Activated T-cell treated with anti-CD3 and anti-CD28 coated beads for 48 hours (primary cell): ENCODE results near the gene ZNG1A.
"Not testable (repeated sequence)": the region's sequence is repeated elsewhere in the genome, so short reads cannot be mapped to it uniquely, and the experiment has no call there.

ENCODE experiments used
- DNase-seq: peaks from one replicate; pipeline ENCODE4 v3.0.0-alpha.2; 2020; ENCODE audit warnings: low read depth

Gene ZNG1A

DNA sequence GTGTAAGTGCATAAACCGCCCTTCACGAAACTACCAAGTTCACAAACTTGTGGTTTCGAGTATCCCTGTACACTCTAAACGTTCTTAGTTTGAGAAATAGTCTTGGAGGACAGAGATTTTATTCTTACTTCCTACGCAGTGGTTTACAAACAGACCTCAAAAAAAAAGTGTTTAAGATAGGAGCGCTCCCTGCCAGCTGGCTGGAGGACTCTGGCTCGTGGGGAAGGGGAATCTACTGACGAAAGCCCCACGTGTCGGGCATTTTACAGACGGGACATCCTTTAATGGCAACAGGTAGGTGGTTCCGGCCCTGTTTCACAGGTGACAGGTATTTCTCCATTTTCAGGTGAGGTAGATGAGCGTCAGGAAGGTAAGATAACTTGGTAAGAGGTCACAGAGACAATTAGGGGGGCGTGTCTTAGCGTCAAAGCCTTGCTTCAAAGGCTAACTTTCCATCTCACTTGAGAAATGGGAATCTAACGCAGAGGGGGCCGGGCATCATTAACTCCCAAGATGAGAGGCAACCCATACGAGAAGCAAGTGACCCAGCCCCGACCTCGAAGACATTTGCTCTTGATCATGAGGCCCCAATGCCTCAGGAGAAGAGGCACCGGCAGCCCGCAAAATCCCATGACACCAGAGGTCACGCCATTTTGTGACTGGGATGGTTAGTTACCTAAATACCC, 573 bp downstream of the ZNG1A start:
- not testable (repeated sequence) for DNase-seq

DNA sequence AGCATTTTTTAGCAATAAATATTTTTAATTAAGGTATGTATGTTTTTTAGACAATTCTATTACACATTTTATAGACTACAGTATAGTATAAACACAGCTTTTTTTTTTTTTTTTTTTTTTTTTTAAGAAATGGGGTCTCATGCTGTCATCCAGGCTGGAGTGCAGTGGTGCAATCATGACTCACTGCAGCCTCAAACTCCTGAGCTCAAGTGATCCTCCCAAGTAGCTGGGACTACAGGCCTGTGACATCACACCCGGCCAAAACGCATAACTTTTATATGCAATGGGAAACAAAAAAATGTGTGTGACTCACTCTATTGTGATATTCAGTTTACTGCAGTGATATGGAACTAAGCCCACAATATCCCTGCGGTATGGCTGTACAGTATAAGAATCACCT, 9.1 kb downstream of the ZNG1A start:
- not testable (repeated sequence) for DNase-seq

DNA sequence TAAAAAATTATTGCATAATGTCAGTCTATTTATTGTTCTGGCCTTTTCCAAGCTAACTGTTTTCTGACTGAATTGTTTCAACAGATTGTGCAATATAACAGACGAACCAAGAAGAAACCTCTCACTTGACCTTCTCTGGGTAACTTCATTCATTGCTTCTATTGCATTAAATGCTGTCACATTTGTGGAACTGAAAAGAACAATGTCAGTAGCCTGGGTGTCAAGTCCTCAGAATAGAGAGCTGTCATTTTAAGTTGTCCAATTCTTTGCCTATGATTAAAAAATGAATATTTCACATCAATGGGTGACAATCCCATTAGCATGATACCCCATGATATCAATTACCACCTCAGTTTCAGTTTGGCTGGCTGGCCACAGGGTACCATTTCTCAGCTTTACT, 19.0 kb downstream of the ZNG1A start:
- not testable (repeated sequence) for DNase-seq

- not testable (repeated sequence) for DNase-seq
Measured at GRCh38 chr9:151173-151572, 27.7 kb downstream of the ZNG1A start.

DNA sequence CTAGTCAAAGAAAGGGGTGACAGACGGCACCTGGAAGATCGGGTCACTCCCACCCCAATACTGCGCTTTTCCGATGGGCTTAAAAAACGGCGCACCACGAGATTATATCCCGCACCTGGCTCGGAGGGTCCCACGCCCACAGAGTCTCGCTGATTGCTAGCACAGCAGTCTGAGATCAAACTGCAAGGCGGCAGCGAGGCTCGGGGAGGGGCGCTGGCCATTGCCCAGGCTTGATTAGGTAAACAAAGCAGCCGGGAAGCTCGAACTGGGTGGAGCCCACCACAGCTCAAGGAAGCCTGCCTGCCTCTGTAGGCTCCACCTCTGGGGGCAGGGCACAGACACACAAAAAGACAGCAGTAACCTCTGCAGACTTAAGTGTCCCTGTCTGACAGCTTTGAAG, 39.0 kb downstream of the ZNG1A start:
- not testable (repeated sequence) for DNase-seq

DNA sequence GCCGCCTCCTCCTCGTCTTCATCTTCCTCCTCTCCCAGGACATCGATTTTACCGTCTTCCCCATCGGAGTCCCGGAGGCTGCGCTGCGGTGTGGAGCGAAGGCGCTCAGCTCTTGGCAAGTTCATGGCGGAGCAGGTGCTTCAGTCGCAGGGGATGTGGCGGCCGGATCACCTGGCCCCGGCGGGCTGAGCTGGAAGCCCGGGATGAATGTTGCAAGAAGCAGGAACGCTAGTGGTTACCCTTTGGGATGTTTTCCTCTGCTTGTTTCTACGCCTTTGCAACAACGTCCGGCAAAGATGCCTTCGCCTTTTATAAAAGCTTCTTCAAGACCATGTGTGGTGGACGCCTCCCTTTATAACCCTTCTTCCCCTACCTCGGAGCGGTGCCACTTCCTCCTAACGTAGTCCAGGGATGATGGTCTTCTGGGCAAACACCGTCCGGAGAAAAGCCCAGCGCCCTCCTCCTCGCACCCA, 60.8 kb downstream of the ZNG1A start, which contains the start of gene FOXD4:
Gene FOXD4 (minus strand): TSS at position 423 of the 473 bp plus-strand sequence. CDS start 298 bp downstream, at position 125.
- not testable (repeated sequence) for DNase-seq

GRCh38 chr9:117144-117994, 61.5 kb downstream of the ZNG1A start:
- not testable (repeated sequence) for DNase-seq

- not testable (repeated sequence) for DNase-seq
Measured at GRCh38 chr9:116239-117077, 62.4 kb downstream of the ZNG1A start.

GRCh38 chr9:115118-115451, 63.8 kb downstream of the ZNG1A start:
- DNase-seq = not testable (repeated sequence)

DNA sequence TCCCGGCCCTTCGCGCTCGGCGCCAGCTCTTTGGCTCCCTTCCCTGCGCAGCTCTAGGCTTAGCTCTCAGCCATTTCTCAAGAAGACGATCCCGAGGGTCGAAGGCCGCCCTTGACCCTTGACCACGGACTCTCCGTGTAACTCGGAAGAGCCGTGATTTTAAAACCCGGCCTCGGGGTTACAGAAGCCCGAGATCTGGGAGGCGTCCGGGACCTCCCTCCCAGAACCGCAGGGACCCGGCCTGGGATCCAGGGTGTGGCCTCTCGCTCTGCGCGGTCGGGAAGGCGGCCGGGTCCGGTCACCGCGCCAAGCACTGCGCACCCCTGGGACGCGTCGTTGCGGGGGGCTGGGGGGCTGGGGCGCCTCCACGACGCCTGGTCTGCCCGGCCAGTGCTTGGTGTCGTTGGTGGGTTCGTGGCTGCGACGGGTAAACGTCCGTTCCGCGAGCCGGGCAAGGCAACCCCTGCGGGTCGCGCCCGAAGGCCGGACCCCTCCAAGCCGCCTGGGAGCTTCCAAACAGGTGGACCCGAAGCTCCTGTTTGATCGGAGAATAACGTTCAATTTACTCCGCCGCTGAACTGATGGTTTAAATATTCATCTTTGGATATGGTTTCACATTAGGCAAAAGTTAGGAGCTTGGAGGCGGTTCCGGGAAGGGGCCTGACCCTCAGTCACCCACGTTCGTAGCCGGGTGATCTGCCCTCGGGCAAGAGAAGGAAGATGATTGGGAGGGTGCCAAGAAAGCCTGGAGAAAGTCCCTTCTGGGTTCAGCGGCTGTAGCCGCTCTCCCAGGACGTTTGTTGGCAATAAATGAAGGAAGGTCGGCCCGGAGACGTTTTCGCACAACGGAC, 64.4 kb downstream of the ZNG1A start:
- DNase-seq = not testable (repeated sequence)

DNA sequence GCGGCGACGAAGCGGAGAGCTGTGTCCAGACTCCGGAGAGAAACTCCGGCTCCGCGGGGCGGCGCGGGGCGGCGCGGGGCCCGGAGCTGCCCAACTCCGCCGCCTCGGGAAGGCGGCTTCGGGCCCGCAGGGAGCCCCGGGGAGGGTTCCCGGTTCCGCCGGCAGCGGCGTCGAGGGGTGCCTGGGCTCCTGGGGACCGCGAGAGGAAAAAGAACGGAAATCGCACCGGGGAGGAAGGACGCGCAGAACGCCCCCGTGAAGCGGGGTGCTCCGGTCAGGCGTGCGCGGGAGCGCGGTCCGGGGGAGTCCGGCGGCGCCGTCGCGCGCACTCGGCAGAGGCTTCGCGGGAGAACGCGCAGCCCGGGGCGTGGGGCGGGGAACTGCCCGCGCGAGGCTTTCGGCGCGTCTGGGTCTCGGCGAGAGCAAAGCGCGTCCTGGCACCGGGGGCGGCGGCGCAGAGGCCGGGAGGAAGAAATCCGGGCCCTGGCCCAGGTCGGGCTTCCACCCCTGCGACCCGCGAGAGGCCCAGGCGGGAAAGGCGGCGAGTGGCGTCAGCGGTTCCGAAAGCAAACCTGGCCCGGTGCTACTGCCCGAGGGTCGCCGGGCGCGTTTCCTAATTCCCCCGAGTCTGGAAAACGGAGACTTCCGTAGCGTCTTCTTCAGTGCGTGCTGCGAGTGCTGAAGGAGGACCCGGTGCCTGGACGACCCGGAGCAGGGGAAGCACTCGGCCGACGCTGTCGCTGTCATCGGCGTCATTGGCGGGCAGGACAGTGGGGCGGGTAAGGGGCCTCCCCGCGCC, 65.2 kb downstream of the ZNG1A start:
- not testable (repeated sequence) for DNase-seq

DNA sequence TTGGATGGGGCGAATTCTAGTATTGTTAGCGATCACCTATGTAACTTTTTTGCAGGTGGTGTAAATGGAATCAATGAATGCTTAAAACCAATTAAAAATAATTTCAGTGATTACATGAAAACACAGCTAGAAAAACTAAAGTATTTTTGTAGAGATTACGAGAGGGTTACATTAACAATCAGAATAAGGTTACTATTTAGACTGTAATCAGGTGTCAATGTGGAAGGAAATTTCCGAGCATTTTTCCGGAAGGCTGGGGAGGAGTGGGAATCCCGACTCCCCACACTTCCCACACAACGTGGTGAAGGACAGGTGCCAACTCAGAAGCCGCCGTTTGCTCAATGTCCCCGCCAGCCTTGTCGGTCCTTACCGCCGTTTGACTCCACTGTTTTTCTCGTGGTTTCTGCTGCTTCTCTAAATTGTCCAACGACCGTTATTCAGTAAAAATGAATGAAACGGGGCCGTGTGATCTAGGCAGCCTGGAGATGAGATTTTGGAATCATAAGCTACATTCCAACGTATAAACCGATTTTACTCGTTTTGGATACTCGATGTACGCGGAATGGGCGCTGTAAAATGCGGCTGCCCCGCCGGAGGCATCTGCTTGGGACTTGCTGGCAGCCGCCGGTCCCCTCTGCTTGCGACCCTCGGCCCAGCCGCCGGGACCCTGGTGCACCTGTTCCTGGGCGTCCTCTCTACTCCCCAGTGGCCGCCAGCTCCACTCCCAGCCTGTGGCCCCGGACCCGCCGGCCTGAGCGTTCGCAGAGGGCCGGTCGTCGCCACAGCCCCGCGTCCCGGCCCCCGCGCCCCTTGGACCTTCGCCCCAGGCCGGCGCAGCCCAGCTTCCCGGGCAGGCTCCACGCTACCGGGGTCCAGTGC, 66.0 kb downstream of the ZNG1A start:
- DNase-seq = not testable (repeated sequence)

- DNase-seq = not testable (repeated sequence)
Measured at GRCh38 chr9:110672-111071, 68.2 kb downstream of the ZNG1A start.

- DNase-seq = not testable (repeated sequence)
Measured at GRCh38 chr9:109540-109939, 69.3 kb downstream of the ZNG1A start.

DNA sequence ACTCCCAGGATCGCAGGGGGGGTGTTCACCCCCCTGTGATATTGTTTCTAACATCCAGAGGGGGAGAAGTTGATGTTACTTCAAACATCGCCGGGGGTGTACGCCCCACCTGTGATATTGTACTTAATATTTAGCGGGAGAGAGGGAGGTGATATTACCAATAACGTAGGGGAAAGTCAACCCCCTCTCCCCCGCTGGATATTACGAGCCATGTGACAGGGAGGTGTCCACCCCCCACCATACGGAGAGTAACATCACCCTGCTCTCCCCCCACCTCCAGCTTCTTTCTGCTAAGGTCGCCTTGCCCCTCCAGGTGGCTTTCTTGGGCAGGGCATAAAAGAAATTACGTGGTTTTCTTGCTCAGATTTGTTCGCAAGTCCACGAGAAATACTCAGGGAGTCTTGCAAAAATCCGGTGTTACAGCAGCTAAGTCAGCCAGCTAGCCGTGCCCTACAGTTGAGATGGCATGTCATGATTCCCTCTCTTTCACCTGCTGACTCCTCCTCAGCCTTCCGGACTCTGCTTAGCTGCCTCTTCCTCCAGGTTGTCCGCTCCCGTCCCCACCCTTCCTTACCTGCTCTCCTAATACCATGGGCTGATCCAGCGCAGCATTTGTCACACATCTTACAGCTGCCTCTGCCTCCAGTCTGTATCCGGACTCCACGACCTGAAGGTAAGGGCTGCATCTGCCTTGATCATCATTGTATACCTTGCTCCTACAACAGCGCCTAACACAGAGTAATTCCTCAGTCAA, 69.9 kb downstream of the ZNG1A start:
- not testable (repeated sequence) for DNase-seq

GRCh38 chr9:105991-106390, 72.9 kb downstream of the ZNG1A start:
- not testable (repeated sequence) for DNase-seq

- not testable (repeated sequence) for DNase-seq
Measured at GRCh38 chr9:100430-100829, 78.4 kb downstream of the ZNG1A start.

DNA sequence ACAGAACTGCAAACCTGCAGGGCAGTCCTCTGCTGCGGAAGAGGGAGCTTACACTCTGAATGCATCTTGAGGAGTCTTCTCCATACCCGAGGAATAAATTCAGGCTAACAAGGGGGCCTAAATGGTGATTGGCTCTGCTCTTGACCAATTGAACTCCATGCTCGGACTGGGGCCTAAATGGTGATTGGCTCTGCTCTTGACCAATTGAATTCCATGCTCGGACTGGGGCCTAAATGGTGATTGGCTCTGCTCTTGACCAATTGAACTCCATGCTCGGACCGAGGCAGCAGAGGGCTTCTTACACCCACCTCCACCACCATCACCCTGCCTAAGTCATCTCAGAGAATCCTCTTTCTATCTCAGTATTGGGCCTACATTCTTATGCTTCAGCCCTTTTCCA, 79.0 kb downstream of the ZNG1A start:
- DNase-seq = not testable (repeated sequence)
